ENCODE data around the gene CS.

DNA sequence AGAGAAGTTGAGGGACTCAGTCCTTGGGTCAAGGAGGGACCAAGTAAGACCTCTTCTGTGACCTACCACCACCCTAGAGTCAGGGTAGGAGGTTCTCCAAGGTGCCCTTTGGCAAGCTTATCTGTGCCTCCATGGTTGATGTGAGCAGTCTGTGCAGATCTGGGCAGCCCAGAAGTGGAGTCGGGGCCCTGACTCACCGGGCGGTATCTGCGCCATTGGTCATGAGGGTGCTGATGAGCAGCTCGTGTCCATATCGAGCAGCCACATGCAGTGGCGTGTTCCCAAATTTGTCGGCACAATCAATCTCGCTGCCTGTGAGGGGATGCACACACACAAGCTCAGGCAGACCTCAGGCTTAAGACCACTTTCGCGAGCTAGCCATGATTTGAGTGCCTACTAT is 47.0 kb downstream of the CS start:
- no peak for TF ChIP-seq EP300 (IDR thresholded peaks at IDR 0.05)
- TF ChIP-seq, protein P1, sequence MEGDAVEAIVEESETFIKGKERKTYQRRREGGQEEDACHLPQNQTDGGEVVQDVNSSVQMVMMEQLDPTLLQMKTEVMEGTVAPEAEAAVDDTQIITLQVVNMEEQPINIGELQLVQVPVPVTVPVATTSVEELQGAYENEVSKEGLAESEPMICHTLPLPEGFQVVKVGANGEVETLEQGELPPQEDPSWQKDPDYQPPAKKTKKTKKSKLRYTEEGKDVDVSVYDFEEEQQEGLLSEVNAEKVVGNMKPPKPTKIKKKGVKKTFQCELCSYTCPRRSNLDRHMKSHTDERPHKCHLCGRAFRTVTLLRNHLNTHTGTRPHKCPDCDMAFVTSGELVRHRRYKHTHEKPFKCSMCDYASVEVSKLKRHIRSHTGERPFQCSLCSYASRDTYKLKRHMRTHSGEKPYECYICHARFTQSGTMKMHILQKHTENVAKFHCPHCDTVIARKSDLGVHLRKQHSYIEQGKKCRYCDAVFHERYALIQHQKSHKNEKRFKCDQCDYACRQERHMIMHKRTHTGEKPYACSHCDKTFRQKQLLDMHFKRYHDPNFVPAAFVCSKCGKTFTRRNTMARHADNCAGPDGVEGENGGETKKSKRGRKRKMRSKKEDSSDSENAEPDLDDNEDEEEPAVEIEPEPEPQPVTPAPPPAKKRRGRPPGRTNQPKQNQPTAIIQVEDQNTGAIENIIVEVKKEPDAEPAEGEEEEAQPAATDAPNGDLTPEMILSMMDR (IDR thresholded peaks at IDR 0.05): no peak
- no peak for TF ChIP-seq POLR2A (IDR thresholded peaks at IDR 0.05)
- no peak for TF ChIP-seq POLR2AphosphoS5 (IDR thresholded peaks at IDR 0.05)
